DMS79 (cell line): Measurements from ENCODE around the gene TSHR.

Experiments
- DNase-seq: peaks from one replicate; lab custom pipeline; 2025; lab: John Stamatoyannopoulos, UW

TSHR gene

GRCh38 chr14:81177225-81177624, 221.8 kb downstream of the TSHR start:
- DNase-seq: no peak

DNA sequence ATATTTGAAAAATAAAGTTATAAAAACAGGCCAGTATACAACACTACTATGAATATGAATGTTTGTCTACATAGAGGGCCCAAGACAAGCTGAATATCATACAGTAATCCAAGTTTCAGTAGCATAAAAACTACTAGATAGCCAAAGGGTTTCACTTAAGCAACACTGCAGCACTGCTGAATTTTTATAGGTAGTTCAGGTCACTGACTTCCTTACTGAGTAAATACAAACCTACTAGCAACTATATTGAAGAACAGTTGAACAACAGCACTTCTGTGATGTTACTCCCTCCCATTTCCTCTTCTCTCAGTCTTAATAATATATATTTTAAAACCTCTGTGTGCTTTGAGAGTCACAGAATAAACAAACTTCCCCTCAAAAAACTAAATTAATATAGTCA, 222.6 kb downstream of the TSHR start:
- no peak for DNase-seq

DNA sequence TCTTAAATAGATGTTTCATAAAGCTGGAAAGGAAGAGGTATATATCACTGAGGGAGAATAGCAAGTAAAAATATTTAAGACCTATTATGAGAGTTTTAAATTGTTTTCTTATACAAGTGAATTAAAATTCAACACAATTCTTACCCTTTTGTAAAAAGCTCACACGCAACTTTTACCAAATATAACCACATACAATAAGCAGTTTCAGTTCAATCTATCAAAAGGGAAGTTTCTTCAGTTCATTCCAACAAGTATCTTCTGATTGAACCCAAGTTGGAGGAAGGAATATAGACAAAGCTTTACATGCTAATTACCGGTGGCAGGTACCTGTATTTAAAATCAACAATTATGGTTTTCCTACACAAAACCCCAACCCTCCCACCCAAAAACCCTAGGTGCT, 224.2 kb downstream of the TSHR start:
- no peak for DNase-seq

DNA sequence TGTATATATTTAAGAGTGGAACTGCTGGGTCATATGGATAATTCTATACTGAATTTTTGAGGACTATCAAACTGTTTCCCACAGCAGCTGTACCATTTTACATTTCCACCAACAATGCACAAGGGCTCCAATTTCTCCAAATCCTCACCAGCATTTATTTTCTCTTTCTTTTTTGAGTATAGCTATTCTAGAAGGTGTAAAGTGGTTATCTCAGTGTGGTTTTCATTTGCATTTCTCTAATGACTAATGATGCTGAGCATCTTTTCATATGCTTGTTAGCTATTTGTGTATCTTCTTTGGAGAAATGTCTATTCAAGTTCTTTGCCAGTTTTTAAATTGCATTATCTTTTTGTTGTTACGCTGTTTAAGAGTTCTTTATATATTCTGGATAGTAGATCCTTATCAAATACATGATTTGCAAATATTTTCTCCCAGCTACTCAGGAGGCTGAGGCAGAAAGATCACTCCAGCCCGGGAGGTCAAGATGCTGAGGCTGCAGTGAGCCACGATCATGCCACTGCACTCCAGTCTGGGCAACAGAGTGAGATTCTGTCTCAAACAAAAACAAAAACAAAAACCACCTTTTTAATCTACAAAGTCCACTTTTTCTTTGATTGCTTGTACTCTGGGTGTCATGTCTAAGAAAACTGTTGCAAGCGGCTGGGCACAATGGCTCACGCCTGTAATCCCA, 232.6 kb downstream of the TSHR start:
- no peak for DNase-seq

DNA sequence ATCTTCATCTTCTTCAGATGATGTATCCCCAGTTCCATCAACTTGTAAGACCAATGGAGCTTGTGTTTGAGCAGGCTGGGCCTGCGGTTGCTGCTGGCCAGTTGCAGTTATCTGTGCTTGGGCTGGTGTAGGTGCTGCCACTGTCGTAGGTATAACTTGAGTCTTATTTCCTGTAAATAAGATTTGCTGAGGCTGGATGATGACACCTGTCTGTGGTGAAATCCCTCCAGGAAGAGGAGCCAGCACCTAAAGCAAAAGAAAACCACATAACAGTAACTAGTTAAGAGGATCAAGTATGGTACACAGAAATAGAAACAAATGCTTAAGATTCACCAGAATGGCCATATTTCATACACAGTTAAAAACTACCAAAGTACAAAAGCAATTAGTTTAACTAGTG, 237.2 kb downstream of the TSHR start:
- no peak for DNase-seq

- no peak for DNase-seq
These were observed 238.7 kb downstream of the TSHR start for GRCh38 chr14:81193924-81194633.
